Eye (tissue), 1 donor: ENCODE measurements around the gene EIF2S3B.
"Not testable (repeated sequence)": the region's sequence is repeated elsewhere in the genome, so short reads cannot be mapped to it uniquely, and the experiment has no call there.

Experiments
- DNase-seq: peaks from one replicate; pipeline ENCODE4 v3.0.0-alpha.2; 2015

Gene EIF2S3B

DNA sequence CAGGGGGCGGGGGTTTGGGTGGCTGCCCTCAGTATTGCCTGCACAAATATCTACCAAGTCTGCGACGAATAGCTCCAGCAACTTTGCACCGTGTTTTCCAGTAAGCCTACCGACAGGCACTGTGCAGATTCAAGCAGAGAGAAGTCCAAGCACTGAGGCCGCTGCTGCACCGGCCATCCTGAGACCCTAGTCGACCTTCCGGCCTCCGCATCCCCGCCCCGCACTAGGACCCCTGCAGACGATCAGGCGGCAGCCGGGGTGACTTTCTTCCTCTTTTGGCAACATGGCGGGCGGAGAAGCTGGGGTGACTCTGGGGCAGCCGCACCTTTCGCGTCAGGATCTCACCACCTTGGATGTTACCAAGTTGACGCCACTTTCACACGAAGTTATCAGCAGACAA lies at the start of gene EIF2S3B:
TSS of gene EIF2S3B (plus strand) at position 271 of the 400 bp plus-strand sequence. CDS start at position 284, 13 bp downstream.
- no peak for DNase-seq

DNA sequence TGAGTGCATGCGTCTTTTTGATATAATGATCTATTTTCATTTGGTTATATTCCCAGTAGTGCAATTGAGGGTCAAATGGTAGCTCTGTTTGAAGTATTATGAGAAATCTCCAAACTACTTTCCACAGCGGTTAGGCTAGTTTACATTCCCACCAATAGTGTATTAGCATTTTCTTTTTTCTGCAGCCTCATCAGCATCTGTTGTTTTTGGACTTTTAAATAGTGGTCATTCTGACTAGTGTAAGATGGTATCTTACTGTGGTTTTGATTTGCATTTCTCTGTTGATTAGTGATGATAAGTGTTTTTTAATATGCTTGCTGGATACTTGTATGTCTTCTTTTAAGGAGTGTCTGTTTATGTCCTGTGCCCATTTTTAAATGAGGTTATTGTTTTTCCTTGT lies 48.8 kb upstream of the EIF2S3B start:
- no peak for DNase-seq

DNA sequence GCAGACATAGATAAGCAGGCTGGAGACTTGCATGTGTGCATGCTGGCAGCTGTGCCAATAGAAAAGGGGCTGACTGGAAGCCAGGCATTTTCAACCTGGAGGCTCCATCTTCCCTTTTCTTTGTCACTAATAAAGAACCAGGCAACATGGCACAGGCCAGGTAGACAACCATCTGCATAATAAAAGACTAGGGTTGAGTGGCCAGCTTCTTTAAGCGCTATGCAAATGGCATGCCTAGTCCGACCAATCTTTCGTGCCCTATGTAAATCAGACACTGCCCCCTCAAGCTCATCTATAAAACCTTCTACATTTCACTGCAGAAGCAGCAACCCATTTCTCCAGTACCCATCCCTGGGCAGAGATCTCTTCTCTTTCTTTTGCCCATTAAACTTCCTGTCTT lies 47.9 kb upstream of the EIF2S3B start:
- no peak for DNase-seq

DNA sequence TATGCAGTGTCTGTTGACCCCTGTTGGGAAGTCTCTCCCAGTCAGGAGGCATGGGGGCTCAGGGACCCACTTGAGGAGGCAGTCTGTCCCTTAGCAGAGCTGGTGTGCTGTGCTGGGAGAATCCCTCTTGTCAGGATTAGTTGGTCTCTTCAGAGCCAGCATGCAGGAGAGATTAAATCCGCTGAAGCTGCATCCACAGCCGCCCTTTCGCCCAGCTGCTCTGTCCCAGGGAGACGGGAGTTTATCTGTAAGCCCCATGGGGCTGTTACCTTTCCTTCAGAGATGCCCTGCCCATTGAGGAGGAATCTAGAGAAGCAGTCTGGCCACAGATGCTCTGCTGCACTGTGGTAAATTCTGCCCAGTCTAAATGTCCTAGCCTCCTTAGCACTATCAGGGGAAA lies 39.4 kb upstream of the EIF2S3B start:
- DNase-seq, result no peak

DNA sequence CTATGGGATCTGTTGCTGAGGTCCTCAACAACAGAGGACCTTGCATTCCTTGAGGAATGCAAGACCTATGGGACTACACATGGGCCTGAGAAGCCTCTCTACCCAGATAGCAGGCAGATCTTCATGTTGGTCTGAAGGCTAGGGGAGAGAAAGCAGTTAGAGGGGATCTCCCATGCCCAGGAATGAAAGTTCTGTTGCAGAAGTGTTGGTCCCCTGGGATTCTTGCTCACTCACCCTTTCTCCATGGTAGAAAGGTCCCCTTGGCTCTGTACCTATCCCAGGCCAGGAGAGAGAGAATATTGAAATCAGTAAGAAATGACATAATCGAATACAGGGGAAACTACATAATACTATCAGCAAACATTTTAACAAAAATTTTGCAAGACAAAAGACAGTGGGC lies 36.0 kb upstream of the EIF2S3B start:
- no peak for DNase-seq

DNA sequence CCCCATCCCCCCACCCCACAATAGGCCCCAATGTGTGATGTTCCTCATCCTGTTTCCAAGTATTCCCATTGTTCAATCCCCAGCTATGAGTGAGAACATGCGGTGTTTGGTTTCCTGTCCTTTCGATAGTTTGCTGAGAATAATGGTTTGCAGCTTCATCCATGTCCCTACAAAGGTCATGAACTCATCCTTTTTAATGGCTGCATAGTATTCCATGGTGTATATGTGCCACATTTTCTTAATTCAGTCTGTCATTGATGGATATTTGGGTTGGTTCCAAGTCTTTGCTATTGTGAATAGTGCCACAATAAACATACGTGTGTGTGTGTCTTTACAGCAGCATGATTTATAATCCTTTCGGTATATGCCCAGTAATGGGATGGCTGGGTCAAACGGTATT lies 32.9 kb upstream of the EIF2S3B start:
- not testable (repeated sequence) for DNase-seq

DNA sequence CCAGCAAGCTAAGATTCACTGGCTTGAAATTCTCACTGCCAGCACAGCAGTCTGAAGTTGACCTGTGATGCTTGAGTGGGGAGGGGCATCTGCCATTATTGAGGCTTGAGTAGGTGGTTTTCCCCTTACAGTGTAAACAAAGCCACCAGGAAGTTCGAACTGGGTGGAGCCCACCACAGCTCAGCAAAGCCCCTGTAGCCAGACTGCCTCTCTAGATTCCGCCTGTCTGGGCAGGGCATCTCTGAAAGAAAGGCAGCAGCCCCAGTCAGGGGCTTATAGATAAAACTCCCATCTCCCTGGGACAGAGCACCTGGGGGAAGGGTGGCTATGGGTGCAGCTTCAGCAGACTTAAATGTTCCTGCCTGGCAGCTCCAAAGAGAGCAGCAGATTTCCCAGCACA lies 23.8 kb upstream of the EIF2S3B start:
- DNase-seq, result not testable (repeated sequence)

DNA sequence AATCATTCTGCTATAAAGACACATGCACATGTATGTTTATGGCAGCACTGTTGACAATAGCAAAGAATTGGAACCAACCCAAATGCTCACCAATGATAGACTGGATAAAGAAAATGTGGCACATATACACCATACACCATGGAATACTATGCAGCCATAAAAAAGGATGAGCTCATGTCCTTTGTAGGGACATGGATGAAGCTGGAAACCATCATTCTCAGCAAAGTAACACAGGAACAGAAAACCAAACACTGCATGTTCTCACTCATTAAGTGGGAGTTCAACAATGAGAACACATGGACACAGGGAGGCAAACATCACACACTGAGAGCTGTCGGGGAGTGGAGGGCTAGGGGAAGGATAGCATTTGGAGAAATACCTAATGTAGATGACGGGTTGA lies 18.4 kb upstream of the EIF2S3B start:
- DNase-seq, result not testable (repeated sequence)

DNA sequence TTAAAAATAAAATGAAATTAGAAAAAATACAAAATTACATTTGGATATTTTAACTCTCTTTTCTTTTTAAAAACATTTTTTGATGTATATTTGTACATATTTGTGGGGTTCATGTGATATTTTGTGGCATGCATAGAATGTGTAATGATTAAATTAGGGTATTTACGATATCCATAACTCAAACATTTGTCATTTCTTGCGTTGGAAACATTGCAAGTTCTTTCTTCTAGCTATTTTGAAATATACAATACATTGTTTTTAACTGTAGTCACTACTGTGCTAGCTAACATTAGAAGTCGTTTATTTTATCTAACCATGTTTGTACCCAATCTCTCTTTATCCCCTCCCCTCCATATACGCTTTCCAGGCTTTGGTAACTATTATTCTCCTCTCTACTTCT lies 13.9 kb upstream of the EIF2S3B start:
- DNase-seq, result no peak

DNA sequence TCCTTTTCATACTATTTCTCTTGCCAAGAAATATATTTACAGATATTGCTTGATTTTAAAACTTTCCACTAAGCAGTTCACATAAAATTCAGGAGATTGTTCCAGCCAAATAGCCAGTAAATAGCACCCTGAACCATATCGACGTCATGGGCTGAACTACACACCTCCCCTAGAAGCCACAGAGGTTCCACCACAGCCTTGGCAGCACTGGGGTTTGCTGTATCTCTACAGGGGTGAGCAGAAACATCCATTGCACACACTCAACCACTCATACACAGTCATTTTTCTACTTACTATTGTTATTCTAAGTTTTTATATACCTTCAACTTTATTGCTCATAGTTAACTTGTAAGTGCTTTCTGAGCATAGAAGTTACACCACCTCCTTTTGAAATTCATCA lies 8.1 kb upstream of the EIF2S3B start:
- peak; percentile 2 for DNase-seq

DNA sequence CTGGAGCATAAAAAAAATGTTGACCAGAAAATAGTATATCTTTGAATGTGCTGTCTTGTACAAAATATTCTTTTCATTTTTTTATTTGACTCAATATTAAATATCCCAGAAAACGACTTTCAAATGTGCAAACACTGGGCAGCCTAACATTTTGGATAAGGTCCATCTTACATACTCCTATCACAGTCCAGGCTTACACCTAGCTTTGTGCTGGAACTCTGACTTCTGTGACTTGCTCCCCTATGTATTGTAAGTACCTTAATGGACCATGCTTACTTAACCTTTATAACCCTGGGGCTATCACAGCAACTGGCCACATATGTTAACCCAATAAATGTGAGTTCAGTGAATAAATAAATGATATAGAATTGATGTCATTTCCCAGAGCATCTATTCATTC lies 7.6 kb upstream of the EIF2S3B start:
- DNase-seq, result peak; percentile 7

DNA sequence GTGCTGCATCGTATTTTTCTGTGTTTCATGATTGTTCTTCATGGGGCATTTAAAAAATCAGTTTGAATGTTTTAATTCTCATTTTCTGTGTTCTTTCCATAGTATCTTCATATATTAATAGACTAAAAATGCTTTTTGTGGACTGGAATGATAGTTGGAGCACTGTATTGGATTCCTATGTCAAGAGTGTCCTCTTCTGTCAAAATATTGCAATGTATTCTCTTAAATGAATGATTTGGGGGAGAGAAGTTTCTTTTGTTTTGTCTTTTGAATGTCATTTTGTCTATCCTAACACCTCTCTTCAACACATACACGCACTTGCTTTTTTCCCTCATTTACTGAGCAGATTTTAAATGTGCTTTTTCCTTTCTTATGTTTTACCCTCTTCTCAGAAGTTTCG lies 4.7 kb upstream of the EIF2S3B start:
- no peak for DNase-seq

DNA sequence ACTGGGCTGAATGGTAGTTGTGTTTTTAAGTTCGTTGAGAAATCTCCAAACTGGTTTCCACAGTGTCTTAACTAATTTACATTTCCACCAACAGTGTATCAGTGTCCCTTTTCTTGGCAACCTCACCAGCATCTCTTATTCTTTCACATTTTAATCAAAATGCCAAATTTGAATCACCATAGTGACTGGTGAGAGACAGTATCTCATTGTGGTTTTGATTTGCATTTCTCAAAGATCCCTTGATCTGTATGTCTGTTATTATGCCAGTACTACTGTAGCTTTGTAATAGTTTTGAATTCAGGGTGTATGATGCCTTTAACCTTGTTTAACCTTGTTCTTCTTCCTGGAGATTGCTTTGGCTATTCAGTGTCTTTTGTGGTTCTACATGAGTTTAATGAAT lies 2.2 kb upstream of the EIF2S3B start:
- no peak for DNase-seq

DNA sequence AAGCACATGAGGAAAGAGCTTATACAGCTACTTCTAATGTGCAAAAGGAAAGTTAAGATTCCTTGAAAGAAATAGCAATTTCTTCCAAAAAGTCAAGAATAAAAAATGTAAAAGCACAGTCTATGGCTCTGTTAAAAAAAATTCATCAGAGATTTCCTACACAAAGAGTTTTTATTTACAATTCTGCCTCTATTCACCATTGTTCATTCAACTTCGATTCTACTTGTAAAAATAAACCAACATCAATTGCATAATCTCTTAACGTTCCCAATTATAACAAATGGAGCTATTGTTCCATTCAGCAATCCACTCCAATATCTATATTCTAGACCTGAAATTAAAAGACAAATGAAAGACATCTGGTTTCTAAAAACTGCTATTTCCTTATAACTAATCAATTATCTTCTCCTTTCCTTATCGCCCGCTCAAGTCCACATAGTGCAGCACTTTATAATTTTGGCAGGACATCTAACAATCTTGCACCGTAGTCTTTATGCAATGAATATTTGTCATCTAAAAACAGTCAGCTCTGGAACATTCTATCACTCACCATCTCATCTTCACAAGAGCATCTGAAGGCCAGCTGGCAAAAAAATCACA lies 6.2 kb downstream of the EIF2S3B start:
- no peak for DNase-seq

DNA sequence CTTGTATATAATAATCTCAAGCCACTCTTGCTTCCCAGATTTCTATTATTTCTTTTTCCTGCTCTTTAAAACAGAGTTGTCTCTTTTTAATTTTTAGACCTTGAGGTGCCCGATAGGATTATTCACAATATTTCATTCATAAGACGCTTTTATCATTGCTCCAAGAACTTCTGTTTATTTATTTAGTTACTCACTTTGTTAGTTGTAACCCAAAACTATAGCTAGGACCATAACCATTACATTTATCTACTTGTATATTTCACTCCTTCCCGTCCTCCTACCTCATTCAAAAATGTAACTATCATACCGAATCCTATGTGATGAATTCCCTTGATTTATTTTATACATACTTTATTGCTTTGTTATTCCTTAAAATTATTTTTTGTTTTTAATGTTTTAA lies 7.1 kb downstream of the EIF2S3B start:
- DNase-seq, result no peak

DNA sequence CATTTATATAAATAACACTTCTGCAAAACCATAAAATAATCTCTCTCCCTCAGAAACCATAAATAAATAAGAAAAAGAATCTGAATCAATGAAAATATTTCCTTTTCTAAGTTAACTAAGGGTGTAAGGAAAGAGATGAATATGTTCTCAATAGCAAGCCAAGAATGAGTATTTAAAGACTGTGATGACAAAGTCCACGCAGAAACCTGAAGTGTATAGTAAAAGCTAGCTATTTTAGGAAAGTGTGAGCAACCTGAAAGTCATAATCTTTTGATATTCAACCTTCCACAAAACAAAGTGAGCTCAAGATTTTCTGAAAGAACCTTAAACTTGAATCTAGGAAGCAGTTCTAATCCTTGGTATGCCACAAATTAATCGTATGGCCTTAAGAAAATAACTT lies 15.9 kb downstream of the EIF2S3B start:
- no peak for DNase-seq

DNA sequence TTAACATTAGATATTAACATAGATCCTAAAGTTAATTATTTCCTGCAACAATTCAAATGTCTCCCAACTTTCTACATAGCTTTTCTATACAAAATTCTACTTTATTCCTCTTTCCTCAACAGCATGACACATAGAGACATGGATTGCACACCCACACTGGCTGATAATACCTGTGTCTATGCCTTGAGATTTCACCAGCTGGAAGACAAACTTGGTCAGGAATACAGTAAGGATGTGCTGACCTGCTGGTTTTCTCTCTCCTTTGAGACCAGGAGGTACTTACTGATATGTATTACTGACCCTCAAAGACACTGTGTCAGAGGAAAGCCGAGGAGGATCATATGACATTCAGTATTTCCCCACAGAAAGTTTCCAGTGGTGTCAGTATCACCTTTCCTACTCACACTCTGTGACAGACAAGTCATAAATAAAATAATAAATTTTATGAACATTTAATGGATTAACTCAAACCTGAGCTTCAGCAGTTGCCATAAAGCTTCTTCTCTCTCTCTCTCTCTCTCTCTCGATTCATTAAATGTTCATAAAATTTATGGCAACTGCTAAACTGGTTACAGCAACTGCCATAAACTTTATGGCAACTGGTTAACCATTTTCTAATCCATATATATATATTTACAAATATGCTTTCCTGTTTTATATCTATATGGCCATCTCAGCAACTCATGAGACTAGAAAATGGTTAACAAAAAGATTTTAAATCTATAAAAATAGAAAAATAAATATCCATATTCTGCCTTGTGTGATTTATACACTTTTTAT lies 22.7 kb downstream of the EIF2S3B start:
- no peak for DNase-seq

DNA sequence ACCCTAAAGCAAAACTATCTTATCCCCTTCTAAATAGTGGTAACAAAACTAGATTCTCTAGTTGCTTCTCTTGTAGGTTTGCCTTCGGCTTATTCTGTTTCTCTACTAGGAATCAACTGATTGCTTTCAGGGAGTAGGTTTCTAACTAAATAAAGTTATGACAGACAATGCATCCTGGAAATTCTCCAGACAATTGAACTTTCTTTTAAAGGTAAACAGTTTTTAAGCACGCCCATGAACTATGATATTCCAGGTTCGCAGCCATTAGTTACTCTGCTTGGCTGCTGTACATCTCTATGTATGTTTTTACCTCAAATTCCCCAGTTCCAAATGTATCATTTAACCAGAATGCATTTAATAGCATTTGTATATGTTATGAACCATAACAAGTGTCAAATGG lies 23.9 kb downstream of the EIF2S3B start:
- DNase-seq, result no peak

DNA sequence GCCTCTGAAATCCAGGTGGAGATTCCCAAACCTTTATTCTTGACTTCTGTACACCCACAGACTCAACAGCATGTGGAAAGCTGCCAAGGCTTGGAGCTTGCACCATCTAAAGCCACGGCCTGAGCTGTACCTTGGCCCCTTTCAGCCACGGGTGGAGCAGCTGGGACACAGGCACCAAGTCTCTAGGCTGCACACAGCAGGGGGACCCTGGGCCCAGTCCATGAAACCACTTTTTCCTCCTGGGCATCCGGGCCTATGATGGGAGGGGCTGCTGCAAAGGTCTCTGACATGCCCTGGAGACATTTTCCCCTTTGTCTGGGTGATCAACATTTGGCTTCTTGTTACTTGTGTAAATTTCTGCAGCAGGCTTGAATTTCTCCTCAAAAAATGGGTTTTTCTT lies 32.0 kb downstream of the EIF2S3B start:
- no peak for DNase-seq

DNA sequence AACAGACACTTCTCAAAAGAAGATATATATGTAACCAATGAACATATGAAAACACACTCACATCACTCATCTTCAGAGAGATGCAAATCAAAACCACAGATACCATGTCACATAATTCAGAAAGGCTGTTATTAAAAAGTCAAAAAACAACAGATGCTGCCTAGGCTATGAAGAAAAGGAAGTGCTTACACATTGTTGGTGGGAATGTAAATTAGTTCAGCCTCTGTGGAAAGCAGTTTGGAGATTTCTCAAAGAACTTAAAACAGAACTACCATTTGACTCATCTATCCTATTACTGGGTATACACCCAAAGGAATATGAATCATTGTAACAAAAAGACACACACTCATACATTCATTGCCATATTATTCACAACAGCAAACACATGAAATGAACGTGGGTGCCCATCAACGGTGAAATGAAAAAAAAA lies 35.1 kb downstream of the EIF2S3B start:
- no peak for DNase-seq

DNA sequence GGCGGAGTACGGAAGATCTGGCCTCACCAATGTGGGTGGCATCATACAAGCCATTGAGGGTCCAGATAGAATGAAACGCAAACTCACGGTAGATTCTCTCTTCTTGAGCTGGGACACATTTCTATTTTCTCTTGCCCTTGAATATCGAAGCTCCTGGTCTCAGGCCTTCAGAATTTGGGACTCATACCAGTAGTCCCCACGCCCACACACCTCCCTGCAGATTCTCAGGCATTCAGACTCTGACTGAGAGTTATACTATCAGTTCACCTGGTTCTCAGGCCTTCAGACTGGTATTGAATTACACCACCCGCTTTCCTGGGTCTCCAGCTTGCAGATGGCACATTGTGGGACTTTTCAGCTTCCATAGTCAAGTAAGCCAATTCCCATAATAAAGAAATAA lies 37.8 kb downstream of the EIF2S3B start:
- no peak for DNase-seq

DNA sequence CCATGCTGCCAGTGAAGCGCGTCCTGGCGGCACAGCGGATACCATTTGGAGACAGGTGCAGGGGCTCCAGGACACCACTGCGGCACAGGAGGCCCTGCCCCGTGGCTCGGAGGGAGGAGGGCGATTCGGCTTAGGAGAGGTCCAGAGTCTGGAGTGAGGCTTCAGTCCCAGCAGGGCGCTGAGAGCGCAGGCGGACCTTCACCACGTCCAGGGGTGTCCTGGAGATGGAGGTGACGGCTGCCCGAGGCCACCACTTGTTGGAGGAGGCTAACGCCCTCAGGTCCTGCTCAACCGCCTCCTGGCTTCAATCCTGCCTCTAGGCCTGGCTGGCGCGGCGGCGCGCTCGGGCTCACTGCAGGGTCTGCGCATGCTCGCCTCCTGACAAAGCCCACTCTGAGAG lies 45.7 kb downstream of the EIF2S3B start:
- no peak for DNase-seq

DNA sequence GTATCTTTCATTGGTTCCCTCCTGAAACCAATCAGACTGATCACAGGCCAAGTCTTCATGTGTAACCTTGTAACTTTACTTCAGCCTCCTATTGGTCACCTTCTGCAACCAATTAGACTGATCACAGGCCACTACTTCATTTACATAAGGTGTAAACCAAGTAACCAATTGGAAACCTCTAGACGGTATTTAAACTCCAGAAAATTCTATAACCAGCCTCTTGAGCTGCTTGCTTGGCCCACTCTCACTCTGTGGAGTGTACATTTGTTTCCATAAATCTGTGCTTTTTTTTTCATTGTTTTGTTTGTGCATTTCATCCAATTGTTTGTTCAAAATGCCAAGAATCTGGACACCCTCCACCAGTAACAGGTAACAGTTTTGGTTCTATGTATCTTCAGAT lies 47.5 kb downstream of the EIF2S3B start:
- DNase-seq, result no peak

DNA sequence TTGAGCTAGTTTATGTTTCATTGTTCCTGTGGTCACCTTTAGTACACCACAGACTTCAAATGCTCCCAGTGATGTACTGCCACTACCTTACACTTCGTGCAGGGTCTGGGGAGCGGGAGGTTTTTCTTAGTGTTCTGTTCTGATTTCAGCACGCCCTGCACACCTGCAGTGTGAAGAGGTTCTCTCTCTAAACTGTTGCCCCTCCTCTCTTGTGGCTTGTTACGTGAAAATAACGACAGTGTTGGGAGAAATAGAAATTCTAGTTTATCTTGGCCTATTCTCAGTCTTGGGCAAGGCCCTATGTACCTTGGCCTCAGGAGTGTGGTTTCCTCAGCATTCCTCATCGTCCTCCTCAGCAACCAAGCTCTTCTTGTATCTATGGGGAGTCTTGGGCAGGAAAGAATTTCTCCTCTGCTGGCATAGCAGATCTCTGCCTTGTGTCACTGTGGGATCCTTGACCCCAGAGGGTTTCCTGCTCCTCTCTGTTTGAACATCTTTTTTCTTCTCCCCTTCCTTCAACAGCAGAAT lies 48.6 kb downstream of the EIF2S3B start:
- DNase-seq, result no peak
